ENCODE results near the gene ZNF329. TPM values are rescaled to one million over a fixed set of nuclear protein-coding genes. Genes with fewer than 3 reads are reported as not detected.

Gene ZNF329
- total and polyA plus RNA-seq, 2 of the 13 experiments (the other 11 are each of a cell fraction or from before 2014, with no cell fraction given), result 3.8 to 9.6 TPM

- 0 out of 2 replicates have a peak, but pooled peaks have one; percentile 23 for TF ChIP-seq ZNF317 (CRISPR knock-in tag; IDR thresholded peaks at IDR 0.05)
- TF ChIP-seq NR2F2 (IDR thresholded peaks at IDR 0.05; ENCODE audit: borderline replicate concordance, low read depth), result no peak
- TF ChIP-seq AHR (CRISPR knock-in tag; IDR thresholded peaks at IDR 0.05), result 0 out of 2 replicates have a peak, but pooled peaks have one; percentile 52
- peak; percentile 74 for TF ChIP-seq PHF8 (CRISPR knock-in tag; IDR thresholded peaks at IDR 0.05)
- TF ChIP-seq ZFP91 (CRISPR knock-in tag; IDR thresholded peaks at IDR 0.05; ENCODE audit: borderline replicate concordance), result peak; percentile 36; the same call in 1 of the 2 replicates
- TF ChIP-seq TOE1 (CRISPR knock-in tag; IDR thresholded peaks at IDR 0.05), result no peak
- 0 out of 2 replicates have a peak, but pooled peaks have one; percentile 36 for TF ChIP-seq KAT8 (CRISPR knock-in tag; IDR thresholded peaks at IDR 0.05)
- TF ChIP-seq CTCF (CRISPR knock-in tag; IDR thresholded peaks at IDR 0.05), result peak; percentile 8; the same call in 1 of the 2 replicates
- TF ChIP-seq ZFP90 (CRISPR knock-in tag; IDR thresholded peaks at IDR 0.05; ENCODE audit: borderline replicate concordance), result 0 out of 2 replicates have a peak, but pooled peaks have one; percentile 33
- peak; percentile 48 for TF ChIP-seq AGO1 (IDR thresholded peaks at IDR 0.05; ENCODE audit: low read depth, low read length, poor library complexity, severe bottlenecking)
- peak; percentile 46; the same call in 1 of the 2 replicates for TF ChIP-seq KMT2B (CRISPR knock-in tag; IDR thresholded peaks at IDR 0.05)
- TF ChIP-seq ZNF350 (CRISPR knock-in tag; IDR thresholded peaks at IDR 0.05; ENCODE audit: borderline replicate concordance, low read depth), result peak; percentile 41; the same call in 1 of the 2 replicates
- peak; percentile 91 for TF ChIP-seq ZNF7 (CRISPR knock-in tag; IDR thresholded peaks at IDR 0.05)
- 0 out of 2 replicates have a peak, but pooled peaks have one; percentile 35 for TF ChIP-seq KDM5A (IDR thresholded peaks at IDR 0.05; ENCODE audit: borderline replicate concordance, low read length)
- no peak for TF ChIP-seq MED13 (CRISPR knock-in tag; IDR thresholded peaks at IDR 0.05)
- TF ChIP-seq ZNF580 (CRISPR knock-in tag; IDR thresholded peaks at IDR 0.05; ENCODE audit: borderline replicate concordance, low read depth), result 0 out of 2 replicates have a peak, but pooled peaks have one; percentile 33
- peak; percentile 72; the same call in 1 of the 2 replicates for TF ChIP-seq ARID4A (CRISPR knock-in tag; IDR thresholded peaks at IDR 0.05; ENCODE audit: borderline replicate concordance)
- TF ChIP-seq SALL1 (CRISPR knock-in tag; IDR thresholded peaks at IDR 0.05), result 0 out of 2 replicates have a peak, but pooled peaks have one; percentile 17
- peak; percentile 49; the same call in 1 of the 2 replicates for TF ChIP-seq POLR2AphosphoS5 (IDR thresholded peaks at IDR 0.05; ENCODE audit: low read depth, low read length)
- peak; percentile 46 to 63; a peak in 3 of 4 replicates for TF ChIP-seq POLR2A (IDR thresholded peaks at IDR 0.05; ENCODE audit: insufficient read depth in 1 of 2, low read depth in 2 of 2, low read length in 2 of 2)
- TF ChIP-seq KDM2A (CRISPR knock-in tag; IDR thresholded peaks at IDR 0.05; ENCODE audit: borderline replicate concordance, low read depth), result peak; percentile 99
- TF ChIP-seq NFKB2 (CRISPR knock-in tag; IDR thresholded peaks at IDR 0.05; ENCODE audit: borderline replicate concordance), result peak; percentile 51; the same call in 1 of the 2 replicates
Measured at GRCh38 chr19:58150328-58150921, at the start of gene ZNF329 (continued).
